Hepatocyte (in vitro differentiated cells): ENCODE results near the gene DYNLL2. TPM values are rescaled to one million over a fixed set of nuclear protein-coding genes. Genes with fewer than 3 reads are reported as not detected.

Experiments used
- DNase-seq: peaks from one replicate; pipeline ENCODE4 v3.0.0-alpha.2; 2016; ENCODE audit warnings: low spot score
- H2AFZ ChIP-seq: fragments of 200-600 bp; sonication (generic); 2 replicates; pipeline ENCODE4 v1.6.0; 2016; ENCODE audit warnings: antibody characterized with exemption, mild to moderate bottlenecking
- H3K27ac ChIP-seq: fragments of 200-600 bp; sonication (generic); 2 replicates; pipeline ENCODE4 v1.5.1; 2016; ENCODE audit warnings: mild to moderate bottlenecking
- H3K27me3 ChIP-seq: fragments of 200-600 bp; sonication (generic); 2 replicates; pipeline ENCODE4 v1.6.1; 2016
- H3K36me3 ChIP-seq: fragments of 200-600 bp; sonication (generic); replicated peaks from 2 replicates; pipeline ENCODE4 v1.5.1; 2016; ENCODE audit warnings: low read depth; ENCODE audit not compliant: insufficient read depth
- H3K4me1 ChIP-seq: fragments of 200-600 bp; sonication (generic); 2 replicates; pipeline ENCODE4 v1.5.1; 2016; ENCODE audit warnings: mild to moderate bottlenecking, moderate library complexity; ENCODE audit not compliant: insufficient read depth
- H3K4me2 ChIP-seq: fragments of 200-600 bp; sonication (generic); 2 replicates; pipeline ENCODE4 v1.6.0; 2016
- H3K4me3 ChIP-seq: fragments of 200-600 bp; sonication (generic); 2 replicates; pipeline ENCODE4 v1.5.1; 2016; ENCODE audit warnings: mild to moderate bottlenecking
- H3K79me2 ChIP-seq: fragments of 200-600 bp; sonication (generic); 2 replicates; pipeline ENCODE4 v1.6.0; 2017; ENCODE audit warnings: mild to moderate bottlenecking
- H3K9me2 ChIP-seq: fragments of 200-600 bp; sonication (generic); replicated peaks from 2 replicates; pipeline ENCODE4 v1.6.0; 2017; ENCODE audit warnings: mild to moderate bottlenecking; ENCODE audit not compliant: insufficient read depth
- H3K9me3 ChIP-seq: fragments of 200-600 bp; sonication (generic); 2 replicates; pipeline ENCODE4 v1.5.1; 2016; ENCODE audit warnings: low read depth, mild to moderate bottlenecking
- H4K20me1 ChIP-seq: fragments of 200-600 bp; sonication (generic); 2 replicates; pipeline ENCODE4 v1.6.0; 2016; ENCODE audit warnings: mild to moderate bottlenecking; ENCODE audit not compliant: insufficient read depth, poor library complexity, severe bottlenecking
- EZH2 ChIP-seq: fragments of 200-600 bp; sonication (generic); IDR thresholded peaks from 2 replicates; pipeline ENCODE4 v1.6.1; 2016; ENCODE audit warnings: antibody characterized with exemption, mild to moderate bottlenecking, borderline replicate concordance
- EZH2phosphoT487 ChIP-seq: fragments of 200-600 bp; sonication (generic); IDR thresholded peaks from one replicate; pipeline ENCODE4 v1.6.1; 2018; ENCODE audit warnings: antibody characterized with exemption, mild to moderate bottlenecking, low read depth, moderate library complexity; ENCODE audit not compliant: unreplicated experiment, severe bottlenecking
- WGBS: methylation state at CpG from one replicate; pipeline ENCODE4 v1.1.6; 2016; ENCODE audit warnings: low lambda C conversion rate; ENCODE audit errors: missing lambda C conversion rate; 5-methylcytosine and 5-hydroxymethylcytosine counted together
- polyA plus RNA-seq: library from polyadenylated mRNA; unstranded; fragments of >200 nt; fragmentation: Nextera tagmentation; extraction: Ambion mirVana; gene quantifications from 2 replicates; pipeline ENCODE4 v1.2.1, GENCODE V29; 2016
- total RNA-seq: library from RNA; depleted of rRNA; stranded (reverse); fragments of >200 nt; gene quantifications from 2 replicates; pipeline ENCODE4 v1.2.3, GENCODE V29; 2014
- TF ChIP-seq, protein P1 (sequence below): fragments of 200-600 bp; sonication (generic); IDR thresholded peaks from 2 replicates; pipeline ENCODE4 v1.5.1; 2016; ENCODE audit warnings: antibody characterized with exemption, mild to moderate bottlenecking; ENCODE audit not compliant: poor library complexity

The DYNLL2 gene
- total and polyA plus RNA-seq, 2 experiments from 2014 or later: 2.7 to 23.2 TPM

DNA sequence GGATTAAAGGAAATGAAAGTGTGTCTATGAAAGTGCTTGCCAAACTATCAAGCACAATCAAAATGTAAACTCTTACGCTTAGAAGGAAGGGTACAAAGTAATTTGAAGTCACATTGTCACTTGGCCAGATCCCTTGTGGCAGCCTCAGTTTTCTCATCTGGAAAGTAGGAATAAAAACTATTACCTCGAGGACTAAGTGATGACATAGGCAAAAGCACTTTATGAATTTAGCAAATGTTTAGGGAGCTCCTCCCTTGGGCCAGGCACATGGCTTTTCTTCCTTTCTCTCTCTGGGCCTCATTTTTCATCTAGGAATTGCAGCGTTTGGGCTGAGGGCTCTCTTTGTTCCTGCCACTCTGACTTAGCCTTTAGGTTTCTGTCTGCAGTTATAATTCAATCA is 28.5 kb downstream of the DYNLL2 start:
- H3K4me1 ChIP-seq: no peaks in the 10 kb centered on the region
- H3K4me2 ChIP-seq: no peak overlapping the region
- no peak for DNase-seq
- no peak overlapping the region for H3K4me3 ChIP-seq
- H3K36me3 ChIP-seq: no peaks in the 10 kb centered on the region
- H4K20me1 ChIP-seq: no peaks in the 10 kb centered on the region
- H3K27me3 ChIP-seq: peaks cover 4% of the 10 kb centered on the region
- no peak overlapping the region for H3K27ac ChIP-seq
- no peaks in the 10 kb centered on the region for H3K79me2 ChIP-seq
- TF ChIP-seq EZH2 (no peak), EZH2phosphoT487 (no peak)
- TF ChIP-seq, protein P1, sequence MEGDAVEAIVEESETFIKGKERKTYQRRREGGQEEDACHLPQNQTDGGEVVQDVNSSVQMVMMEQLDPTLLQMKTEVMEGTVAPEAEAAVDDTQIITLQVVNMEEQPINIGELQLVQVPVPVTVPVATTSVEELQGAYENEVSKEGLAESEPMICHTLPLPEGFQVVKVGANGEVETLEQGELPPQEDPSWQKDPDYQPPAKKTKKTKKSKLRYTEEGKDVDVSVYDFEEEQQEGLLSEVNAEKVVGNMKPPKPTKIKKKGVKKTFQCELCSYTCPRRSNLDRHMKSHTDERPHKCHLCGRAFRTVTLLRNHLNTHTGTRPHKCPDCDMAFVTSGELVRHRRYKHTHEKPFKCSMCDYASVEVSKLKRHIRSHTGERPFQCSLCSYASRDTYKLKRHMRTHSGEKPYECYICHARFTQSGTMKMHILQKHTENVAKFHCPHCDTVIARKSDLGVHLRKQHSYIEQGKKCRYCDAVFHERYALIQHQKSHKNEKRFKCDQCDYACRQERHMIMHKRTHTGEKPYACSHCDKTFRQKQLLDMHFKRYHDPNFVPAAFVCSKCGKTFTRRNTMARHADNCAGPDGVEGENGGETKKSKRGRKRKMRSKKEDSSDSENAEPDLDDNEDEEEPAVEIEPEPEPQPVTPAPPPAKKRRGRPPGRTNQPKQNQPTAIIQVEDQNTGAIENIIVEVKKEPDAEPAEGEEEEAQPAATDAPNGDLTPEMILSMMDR: no peak
- H3K9me3 ChIP-seq: no peaks in the 10 kb centered on the region
- no peak overlapping the region for H2AFZ ChIP-seq
- H3K9me2 ChIP-seq: no peaks in the 10 kb centered on the region
- 74% methylated on average over 3 of the region's 3 CpGs for WGBS

- Histone ChIP-seq H4K20me1 (no peaks in the 10 kb centered on the region), H2AFZ (no peak overlapping the region), H3K27ac (no peak overlapping the region), H3K9me3 (no peaks in the 10 kb centered on the region), H3K27me3 (peaks cover 4% of the 10 kb centered on the region), H3K4me3 (no peak overlapping the region), H3K9me2 (no peaks in the 10 kb centered on the region), H3K36me3 (no peaks in the 10 kb centered on the region), H3K4me1 (no peaks in the 10 kb centered on the region), H3K4me2 (no peak overlapping the region), H3K79me2 (no peaks in the 10 kb centered on the region)
- WGBS: 37% methylated on average over 17 of the region's 17 CpGs
- no peak for TF ChIP-seq EZH2
- TF ChIP-seq, protein P1: peak; percentile 97
- DNase-seq: peak; percentile 77
Observed at GRCh38 chr17:58112970-58113631, 29.9 kb downstream of the DYNLL2 start.

- no peaks in the 10 kb centered on the region for H3K79me2 ChIP-seq
- H3K36me3 ChIP-seq: no peaks in the 10 kb centered on the region
- H3K27me3 ChIP-seq: peaks cover 4% of the 10 kb centered on the region
- no peaks in the 10 kb centered on the region for H4K20me1 ChIP-seq
- H3K4me1 ChIP-seq: no peaks in the 10 kb centered on the region
- H3K27ac ChIP-seq: no peak overlapping the region
- no peaks in the 10 kb centered on the region for H3K9me3 ChIP-seq
- no peak for DNase-seq
- no peak overlapping the region for H3K4me2 ChIP-seq
- H3K9me2 ChIP-seq: no peaks in the 10 kb centered on the region
- TF ChIP-seq EZH2: no peak
- TF ChIP-seq, protein P1: no peak
- WGBS: 82% methylated on average over 4 of the region's 4 CpGs
- H3K4me3 ChIP-seq: no peak overlapping the region
- no peak overlapping the region for H2AFZ ChIP-seq
Observed at GRCh38 chr17:58113947-58114346, 30.7 kb downstream of the DYNLL2 start.
